HTERT RPE-1 (cell line): ENCODE data around the gene SLC35E2B.
"Not testable (repeated sequence)": the region's sequence is repeated elsewhere in the genome, so short reads cannot be mapped to it uniquely, and the experiment has no call there.

Experiments used
- in situ Hi-C: fragments of 300-500 bp; cut with MboI; formaldehyde crosslinking; loops from 4 replicates; pipeline ENCODE4 v1.14.3; 2020; ENCODE audit warnings: low sequenced_read_pairs

SLC35E2B gene

DNA sequence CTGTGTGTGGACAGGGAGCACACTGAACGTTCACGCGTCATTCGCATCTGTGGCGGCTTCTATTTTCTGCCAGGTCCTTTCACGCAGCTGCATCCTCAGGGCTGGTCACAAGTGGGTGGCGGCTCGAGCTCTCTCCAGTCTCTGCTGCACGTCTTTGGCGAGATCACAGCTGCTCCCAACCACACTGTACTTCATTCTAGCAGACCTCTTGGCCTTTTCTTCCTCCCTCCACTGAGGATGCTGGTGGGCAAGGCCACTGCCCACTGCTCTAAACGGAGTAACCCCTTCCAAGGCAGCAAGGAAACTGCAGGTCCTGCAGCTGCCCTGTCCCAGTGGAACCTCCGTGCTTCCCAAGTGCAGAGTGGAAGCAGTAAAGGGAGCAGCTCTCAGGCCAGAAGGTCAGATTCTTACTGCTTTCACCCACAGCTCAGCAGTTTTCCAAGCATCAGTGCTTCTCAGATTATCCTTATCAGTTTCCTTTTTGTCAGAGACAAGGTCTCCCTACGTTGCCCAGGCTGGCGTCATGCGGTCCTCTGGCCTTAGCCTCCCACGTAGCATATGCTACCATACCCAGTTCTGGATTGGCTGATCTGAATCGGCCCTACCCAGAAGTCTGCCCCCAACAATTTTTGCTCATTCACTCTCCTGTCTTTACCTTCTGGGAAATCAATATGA lies 44.9 kb downstream of the SLC35E2B start:
- in situ Hi-C loops = not testable (repeated sequence)

DNA sequence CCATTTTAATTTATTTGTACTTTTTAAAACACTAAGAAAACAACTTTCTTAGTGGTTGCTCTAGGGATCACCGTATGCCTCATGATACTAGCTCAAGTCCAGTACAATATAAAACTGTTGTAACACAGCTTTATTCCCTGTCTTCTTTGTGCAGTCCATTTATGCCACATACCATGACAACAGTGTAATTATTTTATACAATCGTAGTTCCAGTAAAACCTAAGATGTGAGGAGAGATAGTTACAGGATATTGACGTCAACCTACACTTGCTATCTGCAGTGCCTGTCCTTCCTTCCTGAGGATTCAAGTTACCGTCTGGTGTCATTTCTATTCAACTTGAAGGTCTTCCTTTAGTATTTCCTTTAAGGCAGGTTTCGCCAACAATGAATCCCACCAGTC lies 46.3 kb downstream of the SLC35E2B start:
- in situ Hi-C loops = not testable (repeated sequence)

DNA sequence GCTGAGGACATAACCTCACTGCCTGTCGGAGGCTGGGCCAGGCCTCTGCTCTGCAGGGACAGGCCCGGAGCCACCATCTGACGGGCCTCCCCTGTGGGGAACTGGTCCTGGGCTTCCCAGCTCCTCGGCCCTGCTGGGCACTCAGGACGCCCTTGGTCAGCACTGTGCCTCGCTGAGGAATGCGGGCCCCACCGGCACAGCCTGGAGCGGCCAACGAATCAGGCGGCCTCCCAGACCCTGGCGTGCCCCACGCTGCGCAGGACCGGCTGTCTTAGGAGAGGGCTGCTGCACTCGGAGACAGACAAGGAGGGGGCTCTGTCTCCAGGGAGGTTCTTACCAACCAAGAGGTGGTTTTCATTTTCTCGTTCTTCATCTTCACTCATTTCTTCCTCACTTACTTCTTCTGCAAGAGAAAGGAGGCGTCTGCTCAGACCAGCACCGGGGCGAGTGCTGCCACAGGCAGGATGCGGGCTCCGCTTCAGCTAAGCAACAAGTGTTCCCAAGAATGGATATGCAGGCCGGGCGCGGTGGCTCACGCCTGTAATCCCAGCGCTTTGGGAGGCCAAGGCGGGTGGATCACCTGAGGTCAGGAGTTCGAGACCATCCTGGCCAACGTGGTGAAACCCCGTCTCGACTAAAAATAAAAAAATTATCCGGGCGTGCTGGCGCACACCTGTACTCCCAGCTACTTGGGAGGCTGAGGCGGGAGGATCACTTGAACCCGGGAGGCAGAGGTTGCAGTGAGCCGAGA lies 51.7 kb downstream of the SLC35E2B start:
- in situ Hi-C loops = not testable (repeated sequence)

DNA sequence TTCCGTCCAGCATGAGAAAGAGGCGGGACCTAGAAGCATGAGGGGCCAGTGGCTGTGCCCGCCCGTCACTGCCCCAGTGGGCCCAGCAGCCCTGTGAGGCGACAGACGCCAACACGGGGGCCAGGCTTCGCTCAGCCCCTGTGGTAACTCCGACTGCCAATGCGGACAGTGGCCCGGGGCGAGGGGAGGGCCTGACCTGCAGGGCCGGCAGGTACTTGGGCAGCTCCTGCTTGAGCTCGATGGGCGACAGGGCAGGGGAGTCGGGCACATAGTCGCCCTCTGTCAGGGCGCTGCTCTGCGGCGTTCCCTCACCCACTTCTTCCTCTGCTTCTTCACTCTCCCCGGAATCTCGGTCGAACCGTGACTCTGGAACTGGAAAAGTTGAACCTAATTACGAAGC lies 52.5 kb downstream of the SLC35E2B start:
- in situ Hi-C loops = not testable (repeated sequence)

DNA sequence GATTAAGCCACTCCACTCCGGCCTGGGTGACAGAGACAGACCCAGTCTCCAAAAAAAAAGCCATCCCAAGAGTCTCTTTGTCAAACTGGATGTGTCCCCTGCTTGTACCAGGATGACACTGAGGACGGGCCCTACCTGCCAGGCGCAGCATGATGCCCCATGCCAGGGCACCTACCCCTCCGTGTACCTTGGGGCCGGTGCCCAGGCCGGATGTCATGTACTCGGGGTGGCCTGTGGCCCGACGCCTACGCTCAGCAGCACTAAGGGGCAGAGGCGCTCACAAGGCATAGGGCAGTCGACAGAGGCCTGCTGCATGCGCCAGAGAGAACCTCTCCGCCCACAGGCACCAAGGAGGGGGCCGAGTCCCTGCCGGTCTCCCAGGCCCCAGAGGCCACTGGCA lies 53.2 kb downstream of the SLC35E2B start:
- in situ Hi-C loops = not testable (repeated sequence)

DNA sequence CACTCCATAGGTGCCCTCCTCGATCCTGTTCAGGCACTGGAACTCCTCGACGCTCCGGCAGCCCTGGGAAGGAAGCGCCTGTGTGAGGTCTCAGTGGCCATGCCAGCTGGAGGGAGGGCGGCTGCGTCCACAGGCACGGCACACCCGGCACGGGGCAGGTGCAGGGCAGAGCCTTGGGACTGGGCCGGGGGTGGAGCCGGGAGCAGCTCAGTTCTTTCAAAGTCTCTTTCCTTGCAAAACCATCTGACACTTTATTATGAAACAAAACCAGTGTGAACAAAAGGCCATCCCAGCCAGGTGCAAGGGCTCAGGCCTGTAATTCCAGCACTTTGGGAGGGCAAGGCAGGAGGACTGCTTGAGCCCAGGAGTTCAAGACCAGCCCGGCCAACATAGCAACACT lies 54.1 kb downstream of the SLC35E2B start:
- in situ Hi-C loops = not testable (repeated sequence)

DNA sequence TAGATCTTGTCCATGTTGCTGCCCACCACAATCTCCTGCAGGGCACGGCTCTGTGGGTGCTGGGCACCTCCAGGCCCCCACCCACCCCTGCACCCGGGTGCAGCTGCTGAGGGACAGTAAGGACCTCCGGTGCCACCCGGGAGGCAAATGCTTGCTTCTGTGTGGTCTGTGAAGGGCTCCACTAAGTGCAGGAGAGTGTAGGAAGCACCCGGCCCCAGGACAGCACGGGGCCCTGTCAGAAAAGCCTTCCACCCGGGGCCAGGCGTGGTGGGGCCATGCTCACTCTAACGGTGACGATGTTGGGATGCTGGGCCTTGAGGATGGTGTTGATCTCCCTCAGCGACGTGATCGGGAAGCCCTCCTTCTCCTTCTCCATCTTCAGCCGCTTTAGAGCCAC lies 55.1 kb downstream of the SLC35E2B start:
- in situ Hi-C loops = not testable (repeated sequence)

DNA sequence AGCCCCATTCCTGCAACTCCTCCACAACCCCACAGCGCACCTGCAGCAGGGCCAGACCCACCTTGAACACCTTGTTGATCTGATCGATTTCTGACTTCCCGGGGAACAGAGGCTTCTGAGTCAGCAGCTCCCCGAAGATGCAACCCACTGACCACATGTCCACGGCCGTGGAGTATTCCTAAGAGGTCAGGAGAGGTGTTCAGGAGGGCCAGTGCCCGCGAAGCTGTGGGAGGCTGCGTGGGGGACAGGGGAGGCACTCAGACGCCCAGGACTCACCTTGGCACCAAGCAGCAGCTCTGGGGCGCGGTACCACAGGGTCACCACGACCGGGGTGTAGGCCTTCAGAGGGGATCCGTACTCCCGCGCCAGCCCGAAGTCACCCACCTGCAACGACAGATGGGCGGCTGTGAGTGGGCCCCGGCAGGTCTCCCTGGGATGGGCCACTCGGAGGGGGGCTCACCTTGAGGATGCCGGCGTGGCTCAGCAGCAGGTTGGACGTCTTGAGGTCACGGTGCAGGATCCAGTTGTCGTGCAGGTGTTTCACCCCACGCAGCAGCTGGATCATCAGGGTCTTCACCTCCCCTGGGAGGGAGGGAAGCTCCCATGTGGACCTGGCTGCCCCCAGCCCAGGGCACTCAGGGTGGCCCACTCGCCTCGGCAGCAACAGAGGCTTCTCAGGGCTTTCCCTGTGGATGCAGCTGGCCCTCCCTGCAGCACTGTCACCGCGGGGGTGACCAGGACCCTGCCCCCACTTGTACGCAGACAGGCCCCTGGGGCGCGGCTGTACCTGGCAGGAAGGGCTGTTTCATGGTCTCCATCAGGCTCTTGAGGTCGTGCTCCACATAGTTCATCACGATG lies 55.7 kb downstream of the SLC35E2B start:
- in situ Hi-C loops = not testable (repeated sequence)

DNA sequence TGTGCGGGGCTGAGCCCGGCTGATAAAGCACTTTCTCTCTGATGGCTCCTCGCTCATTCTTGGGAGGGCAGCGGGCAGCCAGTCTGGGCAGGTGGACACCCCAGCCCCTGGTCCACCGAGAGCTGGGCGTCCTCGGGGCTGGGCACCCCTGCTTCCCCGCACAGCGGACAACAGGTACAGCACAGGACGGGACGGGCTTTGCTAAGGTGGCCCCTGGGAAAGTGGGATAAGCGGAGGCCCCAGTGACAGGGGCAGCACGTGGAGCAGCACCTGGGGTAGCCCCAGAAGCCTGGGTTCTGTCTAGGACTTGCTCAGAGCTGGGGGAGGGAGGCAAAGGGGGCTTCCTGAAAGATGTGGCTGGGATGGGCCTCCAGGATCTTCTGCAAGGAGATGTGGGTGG lies 58.0 kb downstream of the SLC35E2B start:
- in situ Hi-C loops = not testable (repeated sequence)

DNA sequence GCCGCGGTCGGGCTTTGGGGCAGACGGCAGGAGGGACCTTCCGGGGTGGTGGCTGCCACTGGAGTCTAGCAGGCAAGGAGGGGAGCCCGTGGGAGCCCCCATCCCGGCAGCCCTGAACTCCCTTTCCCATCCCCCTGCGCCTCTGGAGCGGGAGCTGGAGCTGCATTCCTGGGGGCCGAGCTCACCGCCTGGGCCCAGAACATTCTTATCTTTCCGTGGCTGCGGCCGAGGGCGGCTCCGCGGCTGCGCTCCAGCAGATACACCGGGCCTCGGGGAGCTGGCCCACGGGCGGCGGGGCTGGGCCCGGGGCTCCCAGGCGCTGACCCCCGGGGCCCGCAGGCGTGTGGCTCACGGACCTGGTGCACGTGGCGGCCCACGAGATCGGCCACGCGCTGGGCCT lies 59.2 kb downstream of the SLC35E2B start:
- in situ Hi-C loops = not testable (repeated sequence)

DNA sequence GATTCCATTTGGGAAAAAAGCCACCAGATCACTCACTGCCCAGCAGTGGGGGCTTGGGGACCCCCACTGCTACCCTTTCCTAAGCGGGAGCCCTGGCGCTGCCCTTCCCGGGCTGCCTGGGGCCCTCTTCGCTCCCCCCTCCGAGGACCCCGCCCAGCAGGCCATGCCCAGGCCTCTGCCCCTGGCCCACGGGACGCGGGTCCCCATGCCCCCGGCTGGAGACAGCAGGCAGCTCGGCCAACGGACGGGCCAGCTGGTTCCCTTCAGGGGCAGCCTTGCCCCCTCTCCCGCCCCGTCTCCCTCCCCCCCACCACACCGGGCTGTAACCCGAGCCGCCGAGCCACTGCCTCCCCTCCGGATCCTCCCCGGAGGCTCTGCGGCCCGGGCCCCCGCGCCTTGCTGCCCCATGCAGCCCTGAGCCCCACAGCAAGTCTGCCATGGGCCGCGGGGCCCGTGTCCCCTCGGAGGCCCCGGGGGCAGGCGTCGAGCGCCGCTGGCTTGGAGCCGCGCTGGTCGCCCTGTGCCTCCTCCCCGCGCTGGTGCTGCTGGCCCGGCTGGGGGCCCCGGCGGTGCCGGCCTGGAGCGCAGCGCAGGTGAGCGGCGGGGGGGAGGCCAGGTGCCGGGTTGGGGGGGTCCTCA lies 60.7 kb downstream of the SLC35E2B start, which contains the start of gene MMP23B:
TSS of gene MMP23B (plus strand) at position 392 of the 639 bp plus-strand sequence. CDS start at position 438, 46 bp downstream.
- in situ Hi-C loops = no loop called here

DNA sequence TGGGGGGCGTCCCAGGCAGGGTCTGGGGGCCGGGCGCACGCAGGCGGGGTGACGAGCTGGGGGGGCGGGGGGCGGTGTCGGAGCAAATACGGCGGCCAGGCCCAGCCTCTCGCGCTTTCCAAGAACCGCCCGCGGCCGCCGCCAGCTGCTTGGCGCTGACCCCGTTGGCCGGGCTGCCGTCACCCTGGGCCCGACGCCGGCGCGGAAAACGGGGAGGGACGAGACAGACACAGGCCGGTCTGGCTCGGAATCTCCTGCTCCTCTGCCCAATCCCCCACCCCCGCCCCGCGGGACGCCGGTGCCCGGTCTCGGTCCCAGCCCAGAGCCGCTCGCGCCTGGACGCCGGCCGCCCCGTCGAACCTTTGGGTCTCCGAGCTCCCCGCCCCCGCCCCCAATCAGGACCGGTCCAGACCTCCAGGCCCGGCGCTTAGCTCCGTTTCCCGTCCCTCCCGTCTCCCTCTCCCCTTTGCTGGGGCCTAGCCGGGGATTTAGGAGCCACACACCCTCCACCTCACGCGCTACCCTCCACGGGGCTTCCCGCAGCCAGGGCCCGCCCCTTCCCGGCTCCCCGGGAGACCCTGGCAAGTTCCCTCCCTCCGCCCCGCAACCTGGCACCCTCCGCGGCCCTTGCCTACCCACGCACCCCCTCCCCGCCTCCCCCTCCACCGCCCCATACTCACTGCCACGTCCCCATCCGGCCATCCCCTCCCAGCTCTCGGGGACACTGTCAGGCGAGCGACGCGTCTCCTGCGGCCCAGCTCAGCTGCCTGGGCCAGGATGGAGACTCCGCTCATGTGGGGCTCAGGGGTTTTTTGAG lies 61.4 kb downstream of the SLC35E2B start:
- in situ Hi-C loops = no loop called here

DNA sequence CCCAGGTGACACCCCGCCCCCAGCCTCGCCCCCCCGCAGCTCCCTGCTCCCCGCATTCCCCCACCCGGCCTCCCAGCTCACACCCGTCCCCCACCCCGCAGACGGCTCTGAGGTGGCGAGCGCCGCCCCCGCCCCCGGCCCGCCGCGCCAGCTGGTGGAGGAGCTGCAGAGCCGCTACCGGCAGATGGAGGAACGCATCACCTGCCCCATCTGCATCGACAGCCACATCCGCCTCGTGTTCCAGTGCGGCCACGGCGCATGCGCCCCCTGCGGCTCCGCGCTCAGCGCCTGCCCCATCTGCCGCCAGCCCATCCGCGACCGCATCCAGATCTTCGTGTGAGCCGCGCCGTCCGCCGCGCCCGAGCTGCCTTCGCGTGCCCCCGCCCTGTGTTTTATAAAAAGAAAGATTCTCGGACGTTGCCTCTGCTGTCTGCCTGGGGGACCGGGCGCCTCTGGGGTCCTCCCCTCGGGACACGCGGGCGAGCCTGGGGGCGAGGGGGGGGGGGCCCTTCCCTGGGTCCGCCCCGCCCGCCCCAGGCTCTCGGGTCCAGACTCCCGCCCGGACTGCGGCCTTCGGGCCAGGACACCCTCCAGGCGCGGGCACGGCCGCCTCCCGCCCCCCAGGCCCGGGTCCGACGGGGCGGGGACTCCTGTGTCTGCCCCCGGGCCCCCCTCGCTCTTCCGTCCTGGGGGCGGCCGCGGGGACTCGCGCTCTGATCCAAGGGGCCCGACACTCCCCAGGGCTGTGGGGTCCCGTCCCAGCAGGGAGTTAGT lies 62.2 kb downstream of the SLC35E2B start:
- in situ Hi-C loops = no loop called here

DNA sequence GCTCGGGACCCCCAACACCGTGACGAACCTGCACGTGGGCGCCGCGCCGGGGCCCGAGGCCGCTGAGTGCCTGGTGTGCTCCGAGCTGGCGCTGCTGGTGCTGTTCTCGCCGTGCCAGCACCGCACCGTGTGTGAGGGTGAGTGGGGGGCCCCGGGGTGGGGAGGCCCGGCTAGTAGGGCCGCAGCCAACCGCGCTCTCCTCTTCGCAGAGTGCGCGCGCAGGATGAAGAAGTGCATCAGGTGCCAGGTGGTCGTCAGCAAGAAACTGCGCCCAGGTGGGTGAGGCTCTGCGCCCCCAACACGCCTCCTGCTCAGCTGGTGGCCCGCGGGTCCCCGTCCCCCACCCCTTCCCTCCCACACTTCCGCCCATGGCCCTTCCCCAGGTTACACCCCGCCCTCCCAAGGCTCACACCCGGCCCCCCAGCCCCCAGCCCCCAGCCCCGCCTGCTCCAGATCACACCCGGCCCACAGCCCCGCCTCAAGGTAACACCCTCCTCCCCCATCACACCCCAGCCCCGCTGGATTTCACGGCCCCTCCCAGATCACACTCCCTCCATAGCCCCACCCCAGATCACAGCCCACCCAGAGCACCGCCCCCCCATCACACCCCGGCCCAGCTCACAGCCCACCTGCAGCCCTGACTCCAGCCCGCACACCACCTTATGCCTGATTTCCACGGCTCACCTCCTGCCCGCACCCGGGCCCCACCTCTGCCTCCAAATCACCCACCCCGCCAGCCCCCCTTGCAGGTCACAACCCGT lies 63.0 kb downstream of the SLC35E2B start:
- in situ Hi-C loops = no loop called here

DNA sequence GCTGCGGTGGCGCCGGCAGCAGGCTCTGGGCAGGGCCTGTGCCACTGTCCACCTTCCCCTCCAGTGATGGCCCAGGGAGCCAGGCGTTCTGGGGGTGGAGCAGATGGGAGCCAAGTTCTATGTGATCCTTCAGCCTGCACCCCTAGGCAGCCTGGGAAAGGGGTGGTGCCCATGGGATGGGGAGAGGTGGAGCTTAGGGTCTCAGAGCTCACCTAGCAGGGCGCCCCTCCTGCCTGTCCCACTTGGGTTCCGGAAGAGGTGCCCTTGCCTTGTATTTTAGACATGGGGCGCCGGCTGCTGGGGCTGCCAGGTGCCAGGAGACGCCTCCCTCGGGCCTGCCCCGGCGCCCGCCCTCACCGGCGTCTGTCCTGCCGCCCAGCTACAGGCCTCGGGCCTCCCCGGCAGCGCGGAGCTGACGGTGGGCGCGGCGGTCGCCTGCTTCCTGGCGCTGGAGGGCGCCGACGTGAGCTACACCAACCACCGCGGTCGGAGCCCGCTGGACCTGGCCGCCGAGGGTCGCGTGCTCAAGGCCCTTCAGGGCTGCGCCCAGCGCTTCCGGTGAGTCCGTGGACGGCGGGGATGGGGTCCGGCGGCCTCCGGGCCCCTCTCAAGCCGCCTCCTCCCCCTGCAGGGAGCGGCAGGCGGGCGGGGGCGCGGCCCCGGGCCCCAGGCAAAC lies 63.7 kb downstream of the SLC35E2B start:
- in situ Hi-C loops = no loop called here

DNA sequence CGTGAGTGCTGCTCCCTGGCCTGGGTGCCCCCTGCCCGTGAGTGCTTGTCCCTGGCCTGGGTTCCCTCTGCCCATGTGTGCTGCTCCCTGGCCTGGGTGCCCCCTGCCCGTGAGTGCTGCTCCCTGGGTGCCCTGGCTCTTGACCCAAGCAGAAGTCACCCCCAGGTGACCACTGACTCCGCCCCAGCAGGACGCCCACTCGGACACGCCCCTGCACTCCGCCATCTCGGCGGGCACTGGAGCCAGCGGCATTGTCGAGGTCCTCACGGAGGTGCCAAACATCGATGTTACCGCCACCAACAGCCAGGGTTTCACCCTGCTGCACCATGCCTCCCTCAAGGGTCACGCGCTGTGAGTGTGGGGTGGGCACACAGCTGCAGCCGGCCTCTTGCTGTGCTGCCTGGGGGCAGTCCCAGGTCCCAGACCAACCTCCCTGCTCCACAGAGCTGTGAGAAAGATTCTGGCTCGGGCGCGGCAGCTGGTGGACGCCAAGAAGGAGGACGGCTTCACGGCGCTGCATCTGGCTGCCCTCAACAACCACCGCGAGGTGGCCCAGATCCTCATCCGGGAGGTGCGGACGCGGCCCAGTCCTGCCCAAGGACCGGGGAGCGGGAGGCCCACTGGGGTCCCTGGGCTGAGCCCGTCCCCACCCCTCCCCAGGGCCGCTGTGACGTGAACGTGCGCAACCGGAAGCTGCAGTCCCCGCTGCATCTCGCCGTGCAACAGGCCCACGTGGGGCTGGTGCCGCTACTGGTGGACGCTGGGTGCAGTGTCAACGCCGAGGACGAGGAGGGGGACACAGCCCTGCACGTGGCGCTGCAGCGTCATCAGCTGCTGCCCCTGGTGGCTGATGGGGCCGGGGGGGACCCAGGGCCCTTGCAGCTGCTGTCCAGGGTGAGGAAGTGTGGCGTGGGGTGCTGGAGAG lies 64.5 kb downstream of the SLC35E2B start:
- in situ Hi-C loops = no loop called here

DNA sequence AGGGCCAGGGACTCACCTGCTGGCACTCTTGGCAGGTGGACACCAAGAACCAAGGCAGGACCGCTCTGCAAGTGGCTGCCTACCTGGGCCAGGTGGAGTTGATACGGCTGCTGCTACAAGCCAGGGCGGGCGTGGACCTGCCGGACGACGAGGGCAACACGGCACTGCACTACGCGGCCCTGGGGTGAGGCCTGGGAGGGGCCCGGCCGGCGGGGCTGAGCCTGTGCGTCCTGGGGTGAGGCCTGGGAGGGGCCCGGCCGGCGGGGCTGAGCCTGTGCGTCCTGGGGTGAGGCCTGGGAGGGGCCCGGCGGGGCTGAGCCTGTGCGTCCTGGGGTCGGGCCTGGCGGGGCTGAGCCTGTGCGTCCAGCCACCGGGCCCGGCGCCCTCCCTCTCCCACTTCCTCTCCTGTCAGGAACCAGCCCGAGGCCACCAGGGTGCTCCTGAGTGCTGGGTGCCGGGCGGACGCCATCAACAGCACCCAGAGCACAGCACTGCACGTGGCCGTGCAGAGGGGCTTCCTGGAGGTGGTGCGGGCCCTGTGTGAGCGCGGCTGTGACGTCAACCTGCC lies 65.2 kb downstream of the SLC35E2B start:
- in situ Hi-C loops = no loop called here
